GM12801 (cell line): ENCODE results near the gene SERPINE3.

Experiments
- CTCF ChIP-seq: IDR thresholded peaks from one replicate; pipeline ENCODE4 v1.5.1; 2011; ENCODE audit warnings: control low read depth; ENCODE audit not compliant: insufficient read length; ENCODE audit errors: extremely low read depth

Gene SERPINE3

GRCh38 chr13:51360489-51360888 lies 21.0 kb downstream of the SERPINE3 start:
- TF ChIP-seq CTCF: no peak

GRCh38 chr13:51361106-51361505 lies 21.6 kb downstream of the SERPINE3 start:
- TF ChIP-seq CTCF: no peak

GRCh38 chr13:51363625-51364024 lies 24.1 kb downstream of the SERPINE3 start:
- TF ChIP-seq CTCF: no peak

DNA sequence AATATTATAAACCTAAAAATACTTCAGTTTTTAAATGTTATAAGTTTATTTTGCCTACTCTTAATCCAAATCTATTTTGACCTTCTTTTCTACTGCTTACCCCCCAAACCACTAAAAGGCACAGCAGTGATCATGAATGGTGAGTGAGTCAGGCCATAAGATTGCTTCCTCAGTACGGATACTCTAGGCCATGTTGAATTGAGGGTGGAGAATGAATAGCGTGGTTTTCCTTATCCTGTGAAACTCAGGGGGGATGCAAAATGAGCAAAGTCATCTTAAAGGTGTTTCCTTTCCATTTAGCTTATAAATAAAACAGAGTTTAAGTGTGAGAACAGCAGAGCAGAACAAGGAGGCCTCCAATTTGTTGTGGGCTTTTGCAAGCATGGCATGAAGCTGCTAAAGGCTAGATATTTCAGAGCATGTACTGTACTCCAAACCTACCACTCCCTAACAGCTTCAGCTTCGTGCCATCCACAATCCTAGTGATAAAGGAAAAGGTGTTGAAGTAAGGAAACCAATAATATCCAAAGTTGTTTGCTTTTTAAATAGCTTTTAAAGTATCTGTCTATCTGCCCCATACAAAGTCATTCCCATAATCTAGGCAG lies 25.0 kb downstream of the SERPINE3 start:
- TF ChIP-seq CTCF: no peak

- TF ChIP-seq CTCF: no peak
These were observed 30.6 kb downstream of the SERPINE3 start for GRCh38 chr13:51370116-51370515.

DNA sequence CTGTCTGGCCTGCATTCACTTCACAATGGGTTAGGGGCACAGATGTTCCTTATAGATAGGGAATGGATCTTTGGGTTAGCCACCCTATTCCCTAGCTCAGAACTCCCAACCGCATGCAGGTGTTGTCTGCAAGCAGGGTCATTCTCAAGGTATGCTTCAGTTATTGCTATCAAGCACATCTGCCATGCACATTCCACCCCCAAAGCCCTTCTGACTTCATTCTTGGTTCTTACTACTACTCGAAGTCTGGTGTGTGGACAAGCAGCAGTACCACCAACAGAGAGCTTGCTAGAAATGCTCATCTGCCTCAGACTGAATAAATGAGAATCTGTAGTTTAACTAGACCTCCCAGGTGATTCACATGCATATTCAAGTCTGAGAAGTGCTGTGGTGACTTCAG lies 31.3 kb downstream of the SERPINE3 start:
- no peak for TF ChIP-seq CTCF

- TF ChIP-seq CTCF: no peak
These were observed 32.4 kb downstream of the SERPINE3 start for GRCh38 chr13:51371768-51372399.
